ENCODE measurements around the gene RASSF1.

GRCh38 chr3:50351323-50351697 is 10.7 kb upstream of the RASSF1 start:
- no peak for TF ChIP-seq CTCF (conservative IDR thresholded peaks at IDR 0.05)
- TF ChIP-seq ZFX (IDR thresholded peaks at IDR 0.05), result no peak
